Choroid plexus epithelial cell (primary cell): Measurements from ENCODE around the gene ZBTB34.

ENCODE experiments used
- DNase-seq: peaks from one replicate; pipeline ENCODE4 v3.0.0-alpha.2; 2010; ENCODE audit warnings: low read depth
- H3K4me3 ChIP-seq: 2 replicates; pipeline ENCODE4 v1.5.1; 2011; ENCODE audit warnings: low read depth, mild to moderate bottlenecking, control low read depth, low read length, moderate library complexity
- TF ChIP-seq, protein P1 (sequence below): conservative IDR thresholded peaks from 2 replicates; pipeline ENCODE4 v1.5.1; 2011; ENCODE audit warnings: low read depth, mild to moderate bottlenecking, control low read depth, inconsistent platforms, low read length, moderate library complexity

The ZBTB34 gene

DNA sequence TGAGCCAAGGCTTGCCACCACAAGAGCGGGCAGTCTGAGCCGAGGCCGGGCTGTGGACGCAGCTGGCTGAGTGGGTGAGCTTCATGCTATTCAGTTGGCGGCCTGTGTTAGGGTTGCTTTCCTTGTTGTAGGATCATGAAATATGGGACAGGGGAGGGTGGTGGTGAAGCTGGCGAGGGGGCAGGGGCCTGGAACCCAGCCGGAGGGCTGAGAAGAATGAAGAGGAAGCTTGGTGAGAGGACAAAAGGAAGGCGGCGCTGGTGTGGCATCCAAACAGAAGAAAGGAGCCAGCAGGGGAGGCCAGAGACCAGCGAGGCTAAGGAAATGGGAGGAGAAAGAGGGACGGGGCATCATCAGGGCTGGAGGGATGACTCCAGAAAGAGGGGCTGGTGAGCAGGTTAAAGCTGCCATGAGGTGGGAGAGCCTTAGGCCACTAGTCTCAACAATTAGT is 72.5 kb downstream of the ZBTB34 start:
- H3K4me3 ChIP-seq = no peak overlapping the region
- no peak for DNase-seq
- TF ChIP-seq, protein P1, sequence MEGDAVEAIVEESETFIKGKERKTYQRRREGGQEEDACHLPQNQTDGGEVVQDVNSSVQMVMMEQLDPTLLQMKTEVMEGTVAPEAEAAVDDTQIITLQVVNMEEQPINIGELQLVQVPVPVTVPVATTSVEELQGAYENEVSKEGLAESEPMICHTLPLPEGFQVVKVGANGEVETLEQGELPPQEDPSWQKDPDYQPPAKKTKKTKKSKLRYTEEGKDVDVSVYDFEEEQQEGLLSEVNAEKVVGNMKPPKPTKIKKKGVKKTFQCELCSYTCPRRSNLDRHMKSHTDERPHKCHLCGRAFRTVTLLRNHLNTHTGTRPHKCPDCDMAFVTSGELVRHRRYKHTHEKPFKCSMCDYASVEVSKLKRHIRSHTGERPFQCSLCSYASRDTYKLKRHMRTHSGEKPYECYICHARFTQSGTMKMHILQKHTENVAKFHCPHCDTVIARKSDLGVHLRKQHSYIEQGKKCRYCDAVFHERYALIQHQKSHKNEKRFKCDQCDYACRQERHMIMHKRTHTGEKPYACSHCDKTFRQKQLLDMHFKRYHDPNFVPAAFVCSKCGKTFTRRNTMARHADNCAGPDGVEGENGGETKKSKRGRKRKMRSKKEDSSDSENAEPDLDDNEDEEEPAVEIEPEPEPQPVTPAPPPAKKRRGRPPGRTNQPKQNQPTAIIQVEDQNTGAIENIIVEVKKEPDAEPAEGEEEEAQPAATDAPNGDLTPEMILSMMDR = no peak

DNA sequence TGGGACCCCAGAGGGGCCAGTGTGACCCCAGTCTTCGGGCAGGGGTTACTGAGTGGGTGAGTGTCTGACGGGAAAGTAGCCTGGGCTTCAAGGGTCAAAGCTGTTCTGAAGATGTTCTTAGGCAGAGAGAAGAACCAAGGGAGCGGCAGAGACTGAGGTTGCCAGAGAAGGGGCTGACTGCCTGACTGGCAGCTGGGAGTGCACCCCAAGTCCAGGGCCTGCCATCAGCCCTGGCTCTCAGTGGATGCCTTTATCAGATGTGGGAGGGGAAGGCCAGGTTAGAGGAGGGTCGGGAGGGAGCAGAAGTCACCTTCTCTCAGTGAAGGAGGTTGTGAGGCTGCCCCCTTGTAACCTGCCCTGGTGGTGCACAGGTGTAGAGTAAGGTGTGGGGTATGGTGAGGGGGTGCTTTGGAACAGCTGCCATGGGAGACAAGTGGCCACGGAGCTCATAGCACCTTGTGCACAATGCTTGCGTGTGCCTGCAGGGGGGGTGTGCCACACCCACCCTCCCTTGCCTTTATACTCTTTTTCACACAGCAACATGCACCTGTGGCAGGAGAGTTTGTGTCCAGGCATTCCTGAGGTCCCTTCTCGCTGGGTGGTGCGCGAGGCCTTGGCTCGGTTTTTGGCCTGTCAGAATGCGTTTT is 73.0 kb downstream of the ZBTB34 start:
- no peak for DNase-seq

DNA sequence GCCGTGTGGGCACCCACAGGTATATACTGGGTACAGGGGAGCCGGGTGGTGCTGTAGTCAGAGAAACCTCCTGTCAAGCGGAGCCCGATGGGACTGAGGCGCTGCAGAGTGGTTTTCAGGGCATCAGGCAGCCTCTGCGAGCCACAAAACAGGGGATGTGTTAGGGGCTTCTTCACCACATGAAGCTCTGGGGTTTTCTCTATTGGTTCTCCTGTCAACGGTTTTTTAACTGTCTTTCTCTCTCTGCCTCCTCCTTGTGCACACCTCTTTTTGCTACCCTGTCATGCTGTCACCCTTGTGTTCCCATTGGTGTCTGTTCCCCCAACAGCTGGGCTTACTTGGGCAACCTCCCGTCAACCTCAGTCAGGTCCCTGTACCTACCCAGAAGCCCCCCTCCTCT is 74.0 kb downstream of the ZBTB34 start:
- H3K4me3 ChIP-seq = no peak overlapping the region
- TF ChIP-seq, protein P1 = no peak
- DNase-seq = no peak

More for the DNA sequence above, 73.0 kb downstream of the ZBTB34 start:
- no peak overlapping the region for H3K4me3 ChIP-seq
- TF ChIP-seq, protein P1 = no peak
